Measurements from ENCODE around the gene CYFIP2. TPM values are rescaled to one million over a fixed set of nuclear protein-coding genes. Genes with fewer than 3 reads are reported as not detected.

The CYFIP2 gene
- total and polyA plus RNA-seq, 2 donors = 98.9 to 102 TPM

GRCh38 chr5:157288405-157289163 lies 22.7 kb downstream of the CYFIP2 start:
- peak in 2 of 9 donors; percentile 38 to 68 for DNase-seq (ENCODE audit: low read depth in 6 of 9, low spot score in 9 of 9)
- Histone ChIP-seq H3K27ac (ENCODE audit: low read depth in 1 of 2, low read length in 1 of 2) (peak overlapping the region; percentile 69 to 84), H3K9me3 (ENCODE audit: control insufficient read depth in 2 of 2, insufficient read depth in 1 of 2, low read length in 1 of 2) (no peaks in the 10 kb centered on the region), H3K36me3 (ENCODE audit: control insufficient read depth in 2 of 2, insufficient read depth in 2 of 2, low read length in 1 of 2) (peaks cover 65 to 83% of the 10 kb centered on the region in 2 donors), H3K4me1 (ENCODE audit: control insufficient read depth in 2 of 2, insufficient read depth in 2 of 2, low read length in 2 of 2) (peaks cover 5 to 24% of the 10 kb centered on the region in 2 donors), H3K4me3 (ENCODE audit: low read length in 2 of 2) (no peak overlapping the region), H3K27me3 (ENCODE audit: control insufficient read depth in 2 of 2, insufficient read depth in 1 of 2, low read length in 1 of 2) (no peaks in the 10 kb centered on the region)
- 81% methylated on average over 4 of the region's 4 CpGs for WGBS

- no peak overlapping the region for H3K27ac ChIP-seq (ENCODE audit: low read depth in 1 of 2, low read length in 1 of 2)
- no peaks in the 10 kb centered on the region for H3K9me3 ChIP-seq (ENCODE audit: control insufficient read depth in 2 of 2, insufficient read depth in 1 of 2, low read length in 1 of 2)
Measured at GRCh38 chr5:157289164-157289819, 23.4 kb downstream of the CYFIP2 start.

GRCh38 chr5:157290156-157290980 lies 24.4 kb downstream of the CYFIP2 start:
- no peak overlapping the region for H3K4me3 ChIP-seq (ENCODE audit: low read length in 2 of 2)
- H3K9me3 ChIP-seq (ENCODE audit: control insufficient read depth in 2 of 2, insufficient read depth in 1 of 2, low read length in 1 of 2) = no peaks in the 10 kb centered on the region
- no peaks in the 10 kb centered on the region for H3K27me3 ChIP-seq (ENCODE audit: control insufficient read depth in 2 of 2, insufficient read depth in 1 of 2, low read length in 1 of 2)
- peaks cover 2 to 18% of the 10 kb centered on the region in 2 donors for H3K4me1 ChIP-seq (ENCODE audit: control insufficient read depth in 2 of 2, insufficient read depth in 2 of 2, low read length in 2 of 2)
- 94% methylated on average over 6 of the region's 6 CpGs for WGBS
- peaks cover 73 to 87% of the 10 kb centered on the region in 2 donors for H3K36me3 ChIP-seq (ENCODE audit: control insufficient read depth in 2 of 2, insufficient read depth in 2 of 2, low read length in 1 of 2)
- DNase-seq (ENCODE audit: low read depth in 6 of 9, low spot score in 9 of 9) = no peak
- H3K27ac ChIP-seq (ENCODE audit: low read depth in 1 of 2, low read length in 1 of 2) = no peak overlapping the region

More at GRCh38 chr5:157289164-157289819, 23.4 kb downstream of the CYFIP2 start:
- H3K27me3 ChIP-seq (ENCODE audit: control insufficient read depth in 2 of 2, insufficient read depth in 1 of 2, low read length in 1 of 2) = no peaks in the 10 kb centered on the region
- DNase-seq (ENCODE audit: low read depth in 6 of 9, low spot score in 9 of 9) = no peak
- no peak overlapping the region for H3K4me3 ChIP-seq (ENCODE audit: low read length in 2 of 2)
- H3K4me1 ChIP-seq (ENCODE audit: control insufficient read depth in 2 of 2, insufficient read depth in 2 of 2, low read length in 2 of 2) = peaks cover 2 to 21% of the 10 kb centered on the region in 2 donors
- WGBS = 96% methylated on average over 9 of the region's 9 CpGs
- peaks cover 72 to 88% of the 10 kb centered on the region in 2 donors for H3K36me3 ChIP-seq (ENCODE audit: control insufficient read depth in 2 of 2, insufficient read depth in 2 of 2, low read length in 1 of 2)

- Histone ChIP-seq H3K4me1 (ENCODE audit: control insufficient read depth in 2 of 2, insufficient read depth in 2 of 2, low read length in 2 of 2) (peaks cover 2 to 17% of the 10 kb centered on the region in 2 donors), H3K4me3 (ENCODE audit: low read length in 2 of 2) (no peak overlapping the region), H3K36me3 (ENCODE audit: control insufficient read depth in 2 of 2, insufficient read depth in 2 of 2, low read length in 1 of 2) (peaks cover 75 to 88% of the 10 kb centered on the region in 2 donors), H3K27me3 (ENCODE audit: control insufficient read depth in 2 of 2, insufficient read depth in 1 of 2, low read length in 1 of 2) (no peaks in the 10 kb centered on the region), H3K27ac (ENCODE audit: low read depth in 1 of 2, low read length in 1 of 2) (no peak overlapping the region), H3K9me3 (ENCODE audit: control insufficient read depth in 2 of 2, insufficient read depth in 1 of 2, low read length in 1 of 2) (no peaks in the 10 kb centered on the region)
- no peak for DNase-seq (ENCODE audit: low read depth in 6 of 9, low spot score in 9 of 9)
- WGBS = 71% methylated on average over 10 of the region's 10 CpGs
Measured at GRCh38 chr5:157290981-157291711, 25.2 kb downstream of the CYFIP2 start.

GRCh38 chr5:157292599-157292998 lies 26.7 kb downstream of the CYFIP2 start:
- Histone ChIP-seq H3K27ac (ENCODE audit: low read depth in 1 of 2, low read length in 1 of 2) (no peak overlapping the region), H3K4me3 (ENCODE audit: low read length in 2 of 2) (no peak overlapping the region), H3K27me3 (ENCODE audit: control insufficient read depth in 2 of 2, insufficient read depth in 1 of 2, low read length in 1 of 2) (no peaks in the 10 kb centered on the region), H3K36me3 (ENCODE audit: control insufficient read depth in 2 of 2, insufficient read depth in 2 of 2, low read length in 1 of 2) (peaks cover 82 to 90% of the 10 kb centered on the region in 2 donors), H3K4me1 (ENCODE audit: control insufficient read depth in 2 of 2, insufficient read depth in 2 of 2, low read length in 2 of 2) (peaks cover 2 to 13% of the 10 kb centered on the region in 2 donors), H3K9me3 (ENCODE audit: control insufficient read depth in 2 of 2, insufficient read depth in 1 of 2, low read length in 1 of 2) (no peaks in the 10 kb centered on the region)
- DNase-seq (ENCODE audit: low read depth in 6 of 9, low spot score in 9 of 9) = no peak
- WGBS = 98% methylated on average over 3 of the region's 3 CpGs

GRCh38 chr5:157294407-157295091 lies 28.6 kb downstream of the CYFIP2 start:
- Histone ChIP-seq H3K4me1 (ENCODE audit: control insufficient read depth in 2 of 2, insufficient read depth in 2 of 2, low read length in 2 of 2) (peaks cover 0 to 2% of the 10 kb centered on the region in 2 donors), H3K27me3 (ENCODE audit: control insufficient read depth in 2 of 2, insufficient read depth in 1 of 2, low read length in 1 of 2) (no peaks in the 10 kb centered on the region), H3K4me3 (ENCODE audit: low read length in 2 of 2) (no peak overlapping the region), H3K27ac (ENCODE audit: low read depth in 1 of 2, low read length in 1 of 2) (no peak overlapping the region), H3K36me3 (ENCODE audit: control insufficient read depth in 2 of 2, insufficient read depth in 2 of 2, low read length in 1 of 2) (peaks cover 82 to 88% of the 10 kb centered on the region in 2 donors), H3K9me3 (ENCODE audit: control insufficient read depth in 2 of 2, insufficient read depth in 1 of 2, low read length in 1 of 2) (no peaks in the 10 kb centered on the region)
- 97% methylated on average over 7 of the region's 7 CpGs for WGBS
- no peak for DNase-seq (ENCODE audit: low read depth in 6 of 9, low spot score in 9 of 9)

- no peak for DNase-seq (ENCODE audit: low read depth in 6 of 9, low spot score in 9 of 9)
- no peaks in the 10 kb centered on the region for H3K27me3 ChIP-seq (ENCODE audit: control insufficient read depth in 2 of 2, insufficient read depth in 1 of 2, low read length in 1 of 2)
- H3K4me3 ChIP-seq (ENCODE audit: low read length in 2 of 2) = no peak overlapping the region
- H3K27ac ChIP-seq (ENCODE audit: low read depth in 1 of 2, low read length in 1 of 2) = no peak overlapping the region
- WGBS = 96% methylated on average over 1 of the region's 1 CpG
- no peaks in the 10 kb centered on the region for H3K9me3 ChIP-seq (ENCODE audit: control insufficient read depth in 2 of 2, insufficient read depth in 1 of 2, low read length in 1 of 2)
- no peaks in the 10 kb centered on the region for H3K4me1 ChIP-seq (ENCODE audit: control insufficient read depth in 2 of 2, insufficient read depth in 2 of 2, low read length in 2 of 2)
- H3K36me3 ChIP-seq (ENCODE audit: control insufficient read depth in 2 of 2, insufficient read depth in 2 of 2, low read length in 1 of 2) = peaks cover 82 to 86% of the 10 kb centered on the region in 2 donors
Measured at GRCh38 chr5:157295247-157295646, 29.3 kb downstream of the CYFIP2 start.

GRCh38 chr5:157300564-157300963 lies 34.6 kb downstream of the CYFIP2 start:
- WGBS = 98% methylated on average over 10 of the region's 10 CpGs
- no peaks in the 10 kb centered on the region for H3K9me3 ChIP-seq (ENCODE audit: control insufficient read depth in 2 of 2, insufficient read depth in 1 of 2, low read length in 1 of 2)
- DNase-seq (ENCODE audit: low read depth in 6 of 9, low spot score in 9 of 9) = no peak
- peaks cover 85 to 95% of the 10 kb centered on the region in 2 donors for H3K36me3 ChIP-seq (ENCODE audit: control insufficient read depth in 2 of 2, insufficient read depth in 2 of 2, low read length in 1 of 2)
- H3K27ac ChIP-seq (ENCODE audit: low read depth in 1 of 2, low read length in 1 of 2) = no peak overlapping the region
- H3K27me3 ChIP-seq (ENCODE audit: control insufficient read depth in 2 of 2, insufficient read depth in 1 of 2, low read length in 1 of 2) = no peaks in the 10 kb centered on the region
- H3K4me3 ChIP-seq (ENCODE audit: low read length in 2 of 2) = no peak overlapping the region
- peaks cover 0 to 3% of the 10 kb centered on the region in 2 donors for H3K4me1 ChIP-seq (ENCODE audit: control insufficient read depth in 2 of 2, insufficient read depth in 2 of 2, low read length in 2 of 2)
